HG03280 (cell line): ENCODE results near the gene DMAP1.

Experiments
- ATAC-seq: cut with Tn5 transposase; IDR thresholded peaks from one replicate; pipeline ENCODE4 v1.9.1; 2021; ENCODE audit warnings: mild to moderate bottlenecking, moderate library complexity; ENCODE audit not compliant: unreplicated experiment

DMAP1 gene

GRCh38 chr1:44251989-44252671, 38.9 kb downstream of the DMAP1 start:
- no peak for ATAC-seq

GRCh38 chr1:44254392-44254910, 41.2 kb downstream of the DMAP1 start:
- ATAC-seq = no peak

- no peak for ATAC-seq
Measured at GRCh38 chr1:44256762-44257554, 43.7 kb downstream of the DMAP1 start.

- ATAC-seq = no peak
Measured at GRCh38 chr1:44259090-44259489, 45.8 kb downstream of the DMAP1 start.

GRCh38 chr1:44260792-44261170, 47.5 kb downstream of the DMAP1 start:
- ATAC-seq = no peak

GRCh38 chr1:44261171-44261817, 48.0 kb downstream of the DMAP1 start:
- no peak for ATAC-seq

GRCh38 chr1:44261962-44262361, 48.7 kb downstream of the DMAP1 start:
- no peak for ATAC-seq

- ATAC-seq = no peak
Measured at GRCh38 chr1:44262414-44262813, 49.1 kb downstream of the DMAP1 start.

- ATAC-seq = no peak
Measured at GRCh38 chr1:44262816-44263567, 49.7 kb downstream of the DMAP1 start.

GRCh38 chr1:44263568-44264450, 50.5 kb downstream of the DMAP1 start:
- no peak for ATAC-seq

- no peak for ATAC-seq
Measured at GRCh38 chr1:44264451-44264771, 51.1 kb downstream of the DMAP1 start.

GRCh38 chr1:44265656-44266358, 52.5 kb downstream of the DMAP1 start:
- ATAC-seq = no peak

GRCh38 chr1:44266400-44267344, 53.4 kb downstream of the DMAP1 start:
- no peak for ATAC-seq

- no peak for ATAC-seq
Measured at GRCh38 chr1:44267438-44267837, 54.2 kb downstream of the DMAP1 start.

GRCh38 chr1:44268054-44268453, 54.8 kb downstream of the DMAP1 start:
- no peak for ATAC-seq
